ENCODE measurements around the gene ONECUT2.

GRCh38 chr18:57533868-57534510 lies 98.8 kb downstream of the ONECUT2 start:
- TF ChIP-seq EZH2phosphoT487 (IDR thresholded peaks at IDR 0.05; ENCODE audit: low read length) (no peak), CTCF (IDR thresholded peaks at IDR 0.05; ENCODE audit: low read length) (no peak)

Data from MM.1S (cell line).